Astrocyte of the spinal cord (primary cell): ENCODE results near the gene CACNB4.

Source experiments
- DNase-seq: peaks from one replicate; pipeline ENCODE4 v3.0.0; 2011; ENCODE audit warnings: low read depth, low spot score
- H3K4me3 ChIP-seq: 2 replicates; pipeline ENCODE4 v1.5.1; 2011; ENCODE audit warnings: low read depth, mild to moderate bottlenecking, low read length, moderate library complexity
- in situ Hi-C: cut with HindIII; loops from 2 replicates; pipeline ENCODE4 v1.10.0; 2017; ENCODE audit warnings: low sequenced_read_pairs
- TF ChIP-seq, protein P1 (sequence below): IDR thresholded peaks from 2 replicates; pipeline ENCODE4 v1.5.1; 2012; ENCODE audit warnings: low read depth, mild to moderate bottlenecking, low read length, inconsistent platforms

Gene CACNB4

GRCh38 chr2:152078662-152079061, 20.2 kb downstream of the CACNB4 start:
- TF ChIP-seq, protein P1, sequence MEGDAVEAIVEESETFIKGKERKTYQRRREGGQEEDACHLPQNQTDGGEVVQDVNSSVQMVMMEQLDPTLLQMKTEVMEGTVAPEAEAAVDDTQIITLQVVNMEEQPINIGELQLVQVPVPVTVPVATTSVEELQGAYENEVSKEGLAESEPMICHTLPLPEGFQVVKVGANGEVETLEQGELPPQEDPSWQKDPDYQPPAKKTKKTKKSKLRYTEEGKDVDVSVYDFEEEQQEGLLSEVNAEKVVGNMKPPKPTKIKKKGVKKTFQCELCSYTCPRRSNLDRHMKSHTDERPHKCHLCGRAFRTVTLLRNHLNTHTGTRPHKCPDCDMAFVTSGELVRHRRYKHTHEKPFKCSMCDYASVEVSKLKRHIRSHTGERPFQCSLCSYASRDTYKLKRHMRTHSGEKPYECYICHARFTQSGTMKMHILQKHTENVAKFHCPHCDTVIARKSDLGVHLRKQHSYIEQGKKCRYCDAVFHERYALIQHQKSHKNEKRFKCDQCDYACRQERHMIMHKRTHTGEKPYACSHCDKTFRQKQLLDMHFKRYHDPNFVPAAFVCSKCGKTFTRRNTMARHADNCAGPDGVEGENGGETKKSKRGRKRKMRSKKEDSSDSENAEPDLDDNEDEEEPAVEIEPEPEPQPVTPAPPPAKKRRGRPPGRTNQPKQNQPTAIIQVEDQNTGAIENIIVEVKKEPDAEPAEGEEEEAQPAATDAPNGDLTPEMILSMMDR: no peak
- no peak overlapping the region for H3K4me3 ChIP-seq
- DNase-seq: no peak
- in situ Hi-C loops: no loop called here

DNA sequence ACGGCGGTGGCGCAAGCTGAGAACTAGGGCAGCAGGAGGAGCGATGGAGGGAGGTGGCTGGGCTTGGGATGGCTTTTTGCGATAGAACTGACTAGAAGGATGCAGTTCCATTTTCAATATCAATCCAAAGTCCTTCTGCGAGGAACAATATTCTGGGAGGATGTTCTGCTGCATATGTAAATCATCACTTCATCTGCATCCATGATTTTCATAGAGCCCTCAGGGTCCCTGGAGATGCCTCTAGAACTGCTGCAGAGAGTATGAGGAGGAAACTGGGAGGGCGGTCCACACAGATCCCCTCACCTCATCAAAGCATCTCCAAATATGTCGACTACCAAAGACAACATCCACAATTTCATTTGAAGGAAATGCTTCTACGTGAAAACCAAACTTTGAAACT, 20.8 kb downstream of the CACNB4 start:
- in situ Hi-C loops: no loop called here
- TF ChIP-seq, protein P1: no peak
- DNase-seq: no peak
- H3K4me3 ChIP-seq: no peak overlapping the region

DNA sequence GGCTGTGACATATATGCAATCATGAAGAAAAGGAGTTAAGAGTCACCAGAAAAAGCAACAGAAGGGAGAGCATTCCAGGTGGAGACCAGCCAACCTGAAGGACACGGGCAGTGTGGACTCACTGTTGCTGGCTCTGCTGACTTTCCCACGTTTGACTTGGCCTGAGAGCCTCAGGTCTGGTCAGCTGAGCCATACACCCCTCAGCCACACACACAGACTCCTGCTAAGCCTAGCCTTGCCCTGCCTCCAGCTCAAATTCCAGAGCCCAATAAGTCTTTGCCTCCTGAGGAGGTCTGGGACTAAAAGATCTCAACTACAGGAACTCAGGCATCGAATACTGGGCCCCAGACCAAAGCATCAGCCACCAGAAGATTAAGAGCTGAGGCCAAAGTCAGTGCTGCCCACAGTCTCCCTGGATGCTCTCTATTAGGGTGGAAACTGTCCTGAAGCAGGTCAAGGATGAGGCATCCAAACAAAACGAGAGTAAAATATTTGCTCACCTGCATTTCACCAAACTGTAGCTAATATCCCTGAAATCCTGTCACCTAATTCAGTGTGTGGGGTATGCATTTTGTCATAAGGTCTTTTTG, 23.3 kb downstream of the CACNB4 start:
- DNase-seq: no peak
- H3K4me3 ChIP-seq: no peak overlapping the region
- TF ChIP-seq, protein P1: no peak
- in situ Hi-C loops: no loop called here

DNA sequence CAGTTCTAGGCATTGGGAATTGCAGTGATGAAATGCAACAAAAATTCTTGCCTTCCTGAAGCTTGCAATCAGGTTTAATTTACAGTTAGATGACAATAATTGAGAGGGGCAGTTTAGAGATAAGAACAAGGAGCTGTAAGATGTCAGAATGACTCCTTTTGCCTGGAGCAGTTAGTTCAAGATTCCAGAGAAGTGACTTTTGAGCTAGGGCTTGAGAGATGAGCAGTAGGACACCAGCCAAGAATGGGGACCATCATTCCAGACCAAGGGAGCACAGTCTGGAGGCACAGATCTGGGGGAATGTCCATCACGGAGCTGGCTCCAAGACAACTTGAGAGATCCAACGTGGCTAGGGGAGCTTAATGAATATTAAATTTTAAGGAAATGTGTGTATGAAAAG, 26.8 kb downstream of the CACNB4 start:
- TF ChIP-seq, protein P1: no peak
- no peak for DNase-seq
- in situ Hi-C loops: no loop called here

DNA sequence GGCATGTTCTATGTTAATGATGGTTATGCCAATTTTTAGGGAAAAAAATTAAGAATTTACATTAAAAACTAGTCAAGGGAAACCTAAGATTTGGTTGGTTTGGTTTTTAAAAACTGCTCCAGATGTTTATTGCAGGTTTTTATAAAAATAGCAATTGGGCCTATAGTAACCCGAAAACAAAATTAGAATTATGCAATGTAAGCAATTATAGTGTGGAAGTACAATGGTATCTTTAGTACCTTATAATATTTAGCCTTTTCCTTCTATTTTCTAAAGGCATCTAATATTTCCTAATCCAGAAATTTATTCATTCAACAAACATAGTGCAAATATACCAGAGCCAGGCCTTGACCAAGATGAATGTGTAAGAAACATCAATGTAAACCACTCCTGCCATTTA, 27.3 kb downstream of the CACNB4 start:
- no peak for DNase-seq
- TF ChIP-seq, protein P1: no peak
- in situ Hi-C loops: no loop called here
- H3K4me3 ChIP-seq: no peak overlapping the region

More for the DNA sequence above, 26.8 kb downstream of the CACNB4 start:
- H3K4me3 ChIP-seq: no peak overlapping the region

GRCh38 chr2:152071092-152071491, 27.8 kb downstream of the CACNB4 start:
- in situ Hi-C loops: no loop called here
- DNase-seq: no peak
- TF ChIP-seq, protein P1: no peak
- no peak overlapping the region for H3K4me3 ChIP-seq
